GM21447 (cell line): Measurements from ENCODE around the gene PPP1R3A.

ENCODE experiments used
- ATAC-seq: cut with Tn5 transposase; IDR thresholded peaks from one replicate; pipeline ENCODE4 v1.9.1; 2021; ENCODE audit not compliant: unreplicated experiment

The PPP1R3A gene

GRCh38 chr7:113890331-113891030 lies 28.3 kb downstream of the PPP1R3A start:
- no peak for ATAC-seq

- ATAC-seq, result no peak
Observed at GRCh38 chr7:113883096-113883495, 35.7 kb downstream of the PPP1R3A start.

GRCh38 chr7:113880559-113880958 lies 38.2 kb downstream of the PPP1R3A start:
- no peak for ATAC-seq

- ATAC-seq, result no peak
Observed at GRCh38 chr7:113878394-113878992, 40.3 kb downstream of the PPP1R3A start.

GRCh38 chr7:113875224-113875623 lies 43.6 kb downstream of the PPP1R3A start:
- no peak for ATAC-seq

GRCh38 chr7:113873554-113874151 lies 45.2 kb downstream of the PPP1R3A start:
- no peak for ATAC-seq

GRCh38 chr7:113872981-113873380 lies 45.8 kb downstream of the PPP1R3A start:
- no peak for ATAC-seq

GRCh38 chr7:113867325-113867724 lies 51.5 kb downstream of the PPP1R3A start:
- ATAC-seq, result no peak

- no peak for ATAC-seq
Observed at GRCh38 chr7:113856010-113856409, 62.8 kb downstream of the PPP1R3A start.

GRCh38 chr7:113840954-113841353 lies 77.9 kb downstream of the PPP1R3A start:
- no peak for ATAC-seq

- no peak for ATAC-seq
Observed at GRCh38 chr7:113835367-113835766, 83.4 kb downstream of the PPP1R3A start.

- ATAC-seq, result no peak
Observed at GRCh38 chr7:113832196-113832745, 86.5 kb downstream of the PPP1R3A start.

GRCh38 chr7:113831556-113831955 lies 87.3 kb downstream of the PPP1R3A start:
- no peak for ATAC-seq

- ATAC-seq, result no peak
Observed at GRCh38 chr7:113828581-113828980, 90.2 kb downstream of the PPP1R3A start.
